Activated CD8-positive, alpha-beta memory T cell treated with anti-CD3 and anti-CD28 coated beads for 4 hours (primary cell): Measurements from ENCODE around the gene PAX8.

Source experiments
- DNase-seq, 2 donors: peaks; one replicate each; pipeline ENCODE4 v3.0.0-alpha.2; 2020; ENCODE audit warnings: low read depth in 2 of 2

The PAX8 gene

DNA sequence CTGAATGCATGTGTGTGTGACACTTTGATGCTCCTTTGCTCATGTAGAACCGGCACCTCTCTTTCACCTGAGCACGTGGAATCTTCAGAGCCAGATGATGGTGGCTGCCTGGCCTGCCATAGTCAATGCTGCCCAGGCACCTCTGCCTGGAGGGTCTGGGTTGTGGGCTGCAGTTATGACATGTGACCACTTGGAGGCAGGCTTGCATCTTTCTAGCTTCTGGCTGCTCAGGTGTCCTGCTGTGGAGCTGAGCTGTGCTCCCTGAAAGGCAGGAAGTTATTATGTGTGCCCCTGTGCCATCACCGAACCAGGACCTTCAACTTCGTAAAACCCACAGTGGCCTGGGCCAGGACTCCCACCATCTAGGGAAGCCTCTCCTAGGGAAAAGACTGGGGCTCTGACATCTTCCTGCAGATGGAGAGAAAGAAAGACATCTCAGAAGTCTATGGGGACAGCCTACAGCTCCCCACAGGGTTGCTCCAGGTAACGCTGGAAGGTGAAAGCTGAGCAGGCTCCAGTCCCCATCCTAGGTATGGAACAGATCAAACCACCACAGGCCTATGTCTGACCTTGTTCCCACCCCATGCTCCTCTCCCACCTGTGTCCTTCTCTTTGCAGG lies 74.7 kb downstream of the PAX8 start:
- peak; percentile 52 to 62 for DNase-seq

DNA sequence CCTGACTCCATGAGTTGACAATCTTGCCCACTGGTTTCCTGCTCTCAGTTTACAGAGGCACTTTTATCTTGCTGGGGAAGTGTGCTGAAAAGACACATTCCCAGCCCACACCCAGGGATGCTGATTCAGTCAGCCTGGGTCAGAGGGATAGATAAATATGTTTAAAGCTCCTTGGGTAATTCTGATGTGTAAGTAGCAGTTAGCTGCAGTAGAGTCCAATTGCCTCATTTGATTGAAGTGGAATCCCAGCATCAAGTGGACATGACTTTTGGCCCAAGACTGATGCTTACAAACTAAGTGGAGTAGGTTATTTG lies 75.5 kb downstream of the PAX8 start:
- no peak for DNase-seq

DNA sequence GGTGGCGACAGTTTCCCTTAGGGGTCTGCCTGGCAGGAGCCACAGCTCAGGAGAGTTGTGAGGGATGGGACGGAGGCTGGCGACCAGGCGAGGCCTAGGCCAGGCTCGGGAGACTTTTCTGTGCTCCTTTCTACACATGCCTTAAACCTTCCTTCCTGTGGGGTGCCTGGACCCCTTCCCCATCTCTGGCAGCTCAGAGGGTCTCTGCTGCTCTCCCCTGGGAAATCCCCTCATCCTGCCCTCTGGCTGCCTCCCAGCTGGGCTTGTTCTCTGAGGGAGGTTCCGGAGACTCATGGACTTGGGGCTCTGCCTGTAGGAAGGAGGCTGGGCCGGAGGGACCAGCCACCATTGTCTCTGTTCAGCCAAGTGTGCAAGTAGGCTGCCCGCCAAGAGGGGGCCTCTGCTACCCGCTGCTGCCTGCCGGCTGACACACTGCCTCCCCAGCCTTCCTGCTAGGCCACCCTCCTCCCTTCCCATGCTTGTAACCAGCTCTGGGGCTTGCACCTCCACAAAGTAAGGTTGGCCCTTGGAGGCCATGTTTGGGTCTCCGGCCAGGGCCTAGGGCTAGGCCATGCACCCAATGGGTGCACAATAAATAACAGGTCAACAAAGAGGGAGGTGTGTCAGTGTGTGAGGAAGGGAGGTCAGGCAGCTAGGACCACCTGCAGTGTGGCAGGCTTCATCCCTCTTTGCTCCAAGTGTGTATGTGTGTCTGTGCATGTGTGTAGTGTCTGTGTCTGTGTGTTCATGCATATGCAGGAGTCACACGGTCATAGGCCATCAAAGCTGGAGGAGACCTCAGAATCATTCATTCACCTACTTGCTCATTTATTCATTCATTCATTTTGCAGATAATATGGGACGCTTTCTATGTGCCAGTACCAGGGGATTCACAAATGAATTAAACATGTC lies 76.2 kb downstream of the PAX8 start:
- DNase-seq, result no peak

DNA sequence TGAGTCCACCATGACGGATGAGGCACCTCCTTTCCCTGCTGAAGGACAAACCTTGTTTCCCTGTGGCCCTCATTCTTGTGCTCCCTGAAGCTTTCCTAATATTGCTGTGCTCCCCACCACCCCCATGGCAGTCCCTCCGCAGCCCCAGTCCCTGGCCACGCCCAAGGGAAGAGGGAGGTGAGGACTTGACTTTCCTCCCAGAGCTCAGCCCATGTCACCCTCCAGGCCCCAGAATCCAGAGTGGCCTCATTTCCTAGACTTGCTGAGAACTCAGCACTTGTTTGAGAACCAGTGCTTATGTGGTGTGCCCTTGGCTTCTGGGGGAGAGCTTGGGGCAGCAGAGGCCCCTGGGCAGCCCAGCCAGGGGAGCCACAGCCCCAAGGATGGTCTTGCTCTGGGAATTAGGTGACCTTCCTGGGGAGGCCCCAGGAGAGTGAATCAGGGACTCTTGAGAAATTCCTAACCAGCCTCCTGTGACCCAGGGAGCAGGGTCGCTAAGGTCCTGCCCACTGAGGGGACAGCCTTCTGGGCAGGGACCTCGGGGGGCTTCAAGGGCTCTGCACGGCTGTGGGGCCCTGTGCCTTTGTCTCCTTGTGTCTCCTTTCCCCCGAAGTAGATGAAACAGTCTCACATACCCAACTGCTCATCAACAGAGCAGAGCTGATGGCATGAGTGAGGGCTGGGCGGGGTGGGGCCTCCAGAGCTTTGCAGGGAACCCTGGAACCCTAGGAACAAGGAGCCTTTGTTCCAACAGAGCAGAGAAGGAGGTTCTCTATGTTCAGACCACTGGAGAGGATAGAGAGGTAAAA lies 77.0 kb downstream of the PAX8 start:
- no peak for DNase-seq

DNA sequence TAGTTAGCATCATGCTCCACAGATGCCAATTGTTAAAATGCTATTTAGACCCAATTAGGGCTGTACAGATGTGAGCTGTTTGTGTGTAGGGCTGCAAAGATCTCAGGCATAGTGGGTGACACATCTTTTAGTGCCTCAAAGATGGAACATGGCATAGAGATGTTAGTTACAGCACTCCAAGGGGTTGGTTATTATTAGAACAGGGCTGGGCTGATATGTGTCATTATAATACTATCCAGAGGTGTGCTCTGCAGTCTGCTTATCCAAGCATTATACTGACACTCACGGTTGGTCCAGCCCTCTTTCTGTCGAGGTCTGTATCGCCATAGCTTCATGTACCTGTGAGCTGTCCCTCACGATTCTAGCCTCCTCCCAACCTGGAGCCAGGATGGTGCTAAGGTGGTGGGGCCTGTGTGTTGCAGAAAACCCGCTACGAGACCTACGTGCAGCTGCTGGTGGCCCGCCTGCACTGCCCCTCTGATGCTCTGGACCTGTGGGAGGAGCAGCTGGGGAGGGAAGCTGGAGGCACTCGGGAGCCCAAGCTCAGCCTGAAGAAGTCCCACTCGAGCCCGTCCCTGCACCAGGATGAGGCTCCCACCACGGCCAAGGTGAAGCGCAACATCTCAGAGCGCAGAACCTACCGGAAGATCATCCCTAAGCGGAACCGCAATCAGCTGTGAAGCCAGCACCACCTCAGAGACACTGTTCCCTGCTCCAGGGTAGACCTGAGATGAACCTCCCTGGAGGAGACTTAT lies 77.8 kb downstream of the PAX8 start:
- no peak for DNase-seq

DNA sequence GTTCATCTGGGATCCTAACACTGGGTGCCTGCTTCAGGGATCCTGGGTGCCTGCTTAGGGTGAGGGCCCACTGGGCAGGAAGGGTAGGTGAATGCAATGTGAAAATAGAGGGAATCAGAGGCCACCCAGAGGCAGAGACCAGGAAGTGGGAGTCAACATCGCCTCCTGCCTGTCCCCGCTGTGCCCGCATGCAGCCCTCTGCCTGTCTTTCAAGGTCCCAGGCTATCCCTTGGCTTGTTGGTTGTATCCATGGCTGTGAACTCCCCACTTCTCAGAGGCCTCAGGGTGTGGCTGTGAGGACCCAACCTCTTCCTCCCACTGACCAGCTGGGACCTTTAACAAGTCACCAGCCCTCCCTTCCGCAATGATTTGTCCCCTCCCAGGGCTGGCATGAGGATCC lies 78.5 kb downstream of the PAX8 start:
- DNase-seq, result no peak

DNA sequence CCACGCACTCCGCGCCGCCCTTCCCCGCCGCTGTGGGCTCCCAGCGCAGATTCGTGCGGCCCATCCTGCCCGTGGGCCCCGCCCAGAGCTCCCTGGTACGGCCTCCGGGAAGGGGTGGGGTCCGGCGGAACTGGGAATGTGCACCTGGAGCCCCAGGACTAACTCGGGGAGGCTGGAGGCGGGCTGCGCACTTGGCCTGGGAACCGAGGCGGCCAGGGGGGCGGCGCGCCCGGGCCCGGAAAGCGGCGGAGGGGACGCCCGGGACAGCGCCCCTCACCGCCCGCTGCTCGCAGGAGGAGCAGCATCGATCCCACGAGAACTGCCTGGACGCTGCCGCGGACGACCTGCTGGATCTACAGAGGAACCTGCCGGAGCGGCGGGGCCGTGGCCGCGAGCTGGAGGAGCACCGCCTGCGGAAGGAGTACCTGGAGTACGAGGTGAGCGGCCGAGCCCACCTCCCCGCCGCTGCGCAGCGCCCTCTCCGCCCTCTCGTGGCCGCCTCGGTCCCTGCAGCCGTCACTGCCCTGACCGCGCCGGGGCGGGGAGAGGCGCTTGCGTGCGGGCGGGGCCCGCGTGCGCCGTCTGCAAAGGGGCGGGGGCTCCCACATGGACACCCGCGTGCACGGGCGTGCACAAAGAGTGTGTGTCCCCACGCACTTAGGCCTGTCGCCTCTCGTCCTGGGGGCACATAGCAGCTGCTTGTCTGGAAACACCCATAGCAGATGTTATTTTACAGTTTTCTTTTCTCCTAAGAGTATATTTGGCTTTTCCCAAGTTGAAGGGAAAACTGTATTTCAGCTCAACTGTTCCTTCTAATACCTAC lies 79.7 kb downstream of the PAX8 start:
- DNase-seq, result peak; percentile 47 to 56

DNA sequence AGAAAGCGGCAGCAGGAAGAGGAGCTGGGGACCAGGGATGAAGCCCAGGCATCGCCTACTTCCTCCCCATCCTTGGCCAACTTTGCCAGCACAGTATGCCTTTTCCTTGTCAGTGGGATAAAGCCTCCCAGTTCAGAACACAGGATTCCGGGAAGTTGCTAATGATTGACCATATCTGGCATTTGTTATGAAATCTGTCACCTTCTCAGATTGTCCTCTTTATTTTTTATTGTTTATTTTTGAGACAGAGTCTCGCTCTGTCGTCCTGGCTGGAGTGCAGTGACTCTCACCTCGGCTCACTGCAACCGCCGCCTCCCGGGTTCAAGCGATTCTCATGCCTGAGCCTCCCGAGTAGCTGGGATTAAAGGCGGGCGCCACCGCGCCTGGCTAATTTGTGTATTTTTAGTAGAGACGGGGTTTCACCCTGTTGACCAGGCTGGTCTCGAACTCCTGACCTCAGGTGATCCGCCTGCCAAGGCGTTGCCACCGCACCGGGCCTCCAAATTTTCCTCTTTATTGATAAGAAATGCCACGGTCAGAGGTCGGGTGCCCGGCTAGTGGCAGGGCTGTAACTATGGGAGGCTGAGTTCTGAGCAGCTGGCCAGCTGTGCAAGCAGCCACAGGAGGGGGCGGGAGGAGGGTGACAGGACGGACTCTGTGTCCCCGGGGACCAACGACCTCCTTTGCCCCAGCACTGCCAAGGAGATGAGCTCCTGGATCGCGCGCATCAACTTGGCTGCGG lies 80.5 kb downstream of the PAX8 start:
- DNase-seq, result no peak

DNA sequence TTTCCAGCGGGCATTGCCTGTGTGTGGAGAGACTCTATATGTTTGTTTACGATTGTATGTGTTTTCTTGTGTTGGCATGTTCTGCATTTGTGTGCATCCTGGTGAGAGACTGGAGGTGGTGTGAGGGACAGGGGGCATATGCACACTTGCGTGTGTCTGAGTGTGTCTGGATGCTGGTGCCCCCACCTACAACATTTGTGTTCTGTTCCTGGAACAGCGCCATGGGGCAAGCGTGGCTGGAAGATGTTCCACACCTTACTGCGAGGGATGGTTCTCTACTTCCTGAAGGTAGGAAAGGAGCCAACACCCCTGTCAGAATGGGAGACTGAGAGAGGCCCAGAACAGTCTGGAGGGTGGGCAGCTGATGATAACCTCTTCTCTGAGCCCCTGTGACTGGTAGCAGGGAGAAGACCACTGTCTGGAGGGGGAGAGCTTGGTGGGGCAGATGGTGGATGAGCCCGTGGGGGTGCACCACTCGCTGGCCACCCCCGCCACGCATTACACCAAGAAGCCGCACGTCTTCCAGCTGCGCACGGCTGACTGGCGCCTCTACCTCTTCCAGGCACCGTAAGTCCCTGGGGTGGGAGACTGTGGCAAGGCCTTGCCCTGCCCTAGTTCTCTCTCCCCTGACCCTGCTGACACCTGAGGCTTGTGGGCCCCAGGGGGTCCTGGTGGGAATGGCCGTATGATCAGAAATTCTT lies 81.2 kb downstream of the PAX8 start:
- no peak for DNase-seq

DNA sequence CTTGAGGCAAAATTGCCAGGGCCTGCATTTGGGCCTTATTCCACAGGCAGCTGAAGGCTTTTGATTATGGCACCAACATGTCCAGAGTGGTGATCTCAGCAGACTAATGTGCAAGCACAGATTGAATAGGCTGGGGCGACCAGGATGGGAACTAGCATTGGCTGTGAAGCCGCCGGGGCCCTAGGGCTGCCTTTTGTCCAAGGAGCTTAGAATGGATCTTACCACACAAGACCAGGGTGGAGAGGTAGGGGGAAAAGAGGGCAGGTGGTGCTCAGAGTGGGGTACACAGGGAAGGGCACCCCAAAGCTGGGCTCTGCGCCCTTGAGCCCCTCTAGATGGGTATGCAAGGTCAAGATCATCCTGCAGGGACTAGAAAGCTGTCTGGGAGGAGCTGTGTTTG lies 81.9 kb downstream of the PAX8 start:
- DNase-seq, result no peak

DNA sequence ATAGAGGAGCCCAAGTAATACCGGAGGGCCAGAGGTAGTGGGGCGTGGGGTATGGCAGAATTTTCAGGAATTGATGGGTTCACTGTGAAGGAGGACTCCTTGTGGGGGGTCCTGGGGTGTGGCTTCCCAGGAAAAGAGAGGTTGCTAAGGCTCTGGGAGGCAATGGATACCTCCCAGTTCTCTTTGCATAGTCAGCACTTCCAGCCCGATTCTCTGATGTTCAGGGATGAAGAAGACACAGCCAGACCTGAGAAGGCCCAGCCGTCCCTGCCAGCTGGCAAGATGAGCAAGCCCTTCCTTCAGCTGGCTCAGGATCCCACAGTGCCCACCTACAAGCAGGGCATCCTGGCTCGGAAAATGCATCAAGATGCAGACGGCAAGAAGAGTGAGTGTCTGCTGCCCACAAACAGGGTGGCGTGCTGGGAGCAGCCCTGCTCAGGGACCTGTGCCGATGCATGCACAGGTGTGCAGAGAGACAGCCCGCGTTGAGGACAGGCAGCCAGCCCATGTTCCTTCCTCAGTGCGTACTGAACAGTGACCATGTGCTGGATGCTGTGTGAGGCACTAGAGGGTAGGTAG lies 82.7 kb downstream of the PAX8 start:
- no peak for DNase-seq

DNA sequence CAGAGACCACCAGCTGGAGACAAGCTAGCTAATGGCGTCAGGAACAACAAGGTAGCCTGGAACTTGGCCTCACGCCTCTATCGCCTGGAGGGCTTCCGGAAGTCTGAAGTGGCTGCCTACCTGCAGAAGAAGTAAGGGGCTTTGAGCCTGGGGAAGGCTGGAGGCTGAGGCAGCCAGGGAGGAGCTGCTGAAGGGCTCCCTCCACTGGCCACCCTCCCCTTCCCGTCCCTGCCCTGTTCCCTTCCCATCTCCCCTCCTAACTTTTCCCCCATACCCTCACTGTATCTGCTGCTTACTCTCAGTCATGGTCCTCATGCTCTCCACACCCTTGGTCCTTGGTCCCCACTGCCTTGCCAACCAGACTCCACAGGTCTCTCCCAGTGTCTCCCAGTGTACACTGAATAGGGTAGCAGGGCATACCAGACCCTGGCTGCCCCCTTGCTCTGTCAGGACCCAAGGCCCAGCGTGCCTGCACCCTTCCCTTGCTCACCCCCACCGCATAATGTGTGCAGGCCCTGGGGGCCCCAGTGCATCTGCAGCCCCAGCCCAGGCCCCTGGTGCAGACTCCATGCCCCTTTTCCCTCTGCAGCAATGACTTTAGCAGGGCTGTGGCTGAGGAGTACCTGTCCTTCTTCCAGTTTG lies 86.1 kb downstream of the PAX8 start:
- DNase-seq, result no peak

DNA sequence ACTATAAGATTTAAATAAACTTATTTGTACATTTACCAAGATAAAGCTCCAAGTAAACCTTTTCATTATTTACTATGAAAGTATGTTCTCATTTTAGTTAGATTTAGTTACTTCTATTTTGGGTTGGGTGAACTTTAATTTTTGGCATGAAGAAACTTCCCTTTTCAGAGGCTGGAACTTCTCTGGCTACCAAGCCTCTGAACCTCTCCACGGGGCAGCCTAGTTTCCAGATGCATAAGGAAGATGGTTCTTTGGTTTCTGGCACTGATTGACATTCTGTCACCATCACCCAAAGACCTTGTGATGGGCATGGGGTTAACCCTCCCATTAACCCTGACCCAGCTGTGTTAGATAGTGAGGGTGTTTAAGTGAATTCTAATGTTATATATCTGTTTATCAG lies 87.8 kb downstream of the PAX8 start:
- DNase-seq, result no peak

DNA sequence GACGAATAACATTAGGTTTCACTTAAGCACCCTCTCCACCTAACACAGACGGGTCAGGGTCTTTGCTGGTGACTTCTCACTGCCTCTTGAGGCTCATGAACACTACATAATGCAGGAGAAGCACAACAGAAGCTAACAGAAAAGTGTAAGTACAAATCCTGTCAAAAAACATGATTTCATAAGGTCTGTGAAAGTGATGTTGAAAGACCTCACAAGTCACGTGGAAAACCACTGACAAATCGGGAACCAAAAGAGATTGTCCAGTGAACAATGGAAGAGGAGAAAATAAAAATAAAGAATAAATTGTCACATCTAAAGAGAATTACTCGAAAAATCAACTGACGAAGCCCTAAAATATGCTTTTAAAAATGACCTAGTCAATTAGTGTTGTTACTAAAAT lies 91.0 kb downstream of the PAX8 start:
- no peak for DNase-seq

DNA sequence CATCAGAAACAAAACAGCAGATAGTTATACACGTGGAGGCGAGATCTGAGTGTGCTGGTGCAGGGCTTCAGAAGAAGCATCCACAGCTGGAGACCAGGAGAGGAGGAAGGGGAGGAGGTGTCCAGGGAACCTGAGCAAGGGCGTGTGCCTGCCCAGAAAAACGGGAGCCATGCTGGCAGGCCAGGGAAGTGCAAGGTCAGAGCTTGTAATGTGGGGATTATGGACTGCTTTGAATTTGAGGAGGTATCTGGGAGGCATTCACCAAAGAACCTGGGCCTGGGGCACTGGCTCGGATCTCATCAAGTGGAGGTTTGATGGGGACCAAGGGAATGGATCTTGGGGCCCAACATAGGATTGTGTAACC lies 92.3 kb downstream of the PAX8 start:
- DNase-seq, result no peak

DNA sequence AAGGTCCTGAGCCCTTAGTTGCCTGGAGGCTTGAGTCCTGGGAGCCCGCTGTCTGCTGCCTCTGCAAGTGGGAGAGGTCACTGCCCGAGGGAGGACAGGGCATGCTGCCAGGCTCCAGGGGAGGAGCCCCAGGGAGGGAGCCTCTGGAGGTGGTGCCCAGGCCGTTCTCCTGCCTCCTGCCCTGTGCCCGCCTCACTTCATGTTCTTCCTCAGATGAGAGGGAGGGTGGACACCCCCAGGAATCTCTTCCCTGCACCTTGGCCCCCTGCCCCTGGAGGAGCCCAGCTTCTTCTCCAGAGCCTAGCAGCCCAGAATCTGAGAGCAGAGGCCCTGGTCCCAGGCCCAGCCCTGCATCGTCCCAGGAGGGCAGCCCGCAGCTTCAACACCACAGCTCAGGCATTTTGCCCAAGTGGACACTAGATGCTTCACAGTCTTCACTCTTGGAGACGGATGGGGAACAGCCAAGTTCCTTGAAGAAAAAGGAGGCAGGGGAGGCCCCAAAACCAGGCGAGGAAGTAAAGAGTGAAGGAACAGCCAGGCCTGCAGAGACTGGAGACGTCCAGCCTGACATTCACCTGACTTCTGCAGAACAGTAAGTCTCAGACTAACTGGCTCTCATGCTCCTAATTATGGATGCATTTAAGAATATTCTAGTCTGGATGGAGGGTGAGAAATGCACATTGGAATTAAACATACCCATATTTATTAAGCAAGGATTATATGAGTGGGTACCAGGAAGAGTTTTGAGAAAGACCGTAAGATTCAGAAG lies 92.9 kb downstream of the PAX8 start:
- DNase-seq, result no peak

DNA sequence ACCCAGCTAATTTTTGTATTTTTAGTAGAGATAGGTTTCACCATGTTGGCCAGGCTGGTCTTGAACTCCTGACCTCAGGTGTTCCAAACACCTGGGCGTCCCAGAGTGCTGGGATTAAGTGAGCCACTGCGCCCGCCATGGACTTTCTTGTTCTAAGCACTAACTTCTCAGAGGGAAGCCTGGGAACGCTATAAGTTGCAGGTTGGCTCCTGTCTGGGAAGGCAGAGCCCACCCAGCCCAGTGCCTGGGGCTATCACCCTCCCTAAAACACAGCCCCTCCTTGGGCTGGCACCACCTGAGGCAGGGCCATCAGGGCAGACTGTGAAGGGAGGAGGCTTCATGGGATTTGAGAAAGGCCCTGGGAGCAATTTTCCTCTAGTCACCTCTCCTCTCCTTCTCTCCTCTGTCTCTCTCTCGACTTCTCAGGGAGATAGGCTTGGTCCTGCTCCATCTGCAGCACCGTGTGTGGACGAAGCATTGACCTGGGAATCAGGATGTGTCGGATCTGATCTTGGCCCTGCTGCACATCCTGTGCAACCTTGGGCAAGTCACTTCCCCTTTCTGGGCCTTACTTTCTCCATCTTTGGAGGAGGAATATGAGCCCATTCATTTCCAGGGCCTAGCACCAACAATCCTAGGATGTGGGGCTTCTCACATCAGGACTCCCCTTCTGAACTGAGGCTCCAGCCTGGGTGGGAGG lies 94.0 kb downstream of the PAX8 start:
- no peak for DNase-seq

DNA sequence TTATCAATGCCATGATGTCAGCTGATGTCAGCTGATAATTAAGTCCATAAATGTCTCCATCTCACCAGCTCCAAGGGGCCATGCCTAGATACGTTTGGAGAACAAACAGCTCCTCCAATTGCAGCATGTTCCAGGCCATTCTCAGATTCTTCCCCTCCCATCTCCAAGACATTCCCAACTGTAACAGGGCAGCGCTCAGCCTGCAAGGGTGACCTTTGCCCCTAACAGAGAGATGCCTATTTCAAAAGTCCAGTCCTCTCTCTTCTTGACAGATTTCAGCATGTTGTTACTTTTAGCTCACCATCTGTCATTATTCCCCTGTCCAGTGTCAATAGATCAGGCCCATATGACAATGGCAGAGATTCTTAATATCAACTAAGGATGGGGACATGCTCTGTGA lies 95.0 kb downstream of the PAX8 start:
- DNase-seq, result no peak
